ENCODE measurements around the gene PI4K2A.
"Not testable (repeated sequence)": the region's sequence is repeated elsewhere in the genome, so short reads cannot be mapped to it uniquely, and the experiment has no call there.

PI4K2A gene

DNA sequence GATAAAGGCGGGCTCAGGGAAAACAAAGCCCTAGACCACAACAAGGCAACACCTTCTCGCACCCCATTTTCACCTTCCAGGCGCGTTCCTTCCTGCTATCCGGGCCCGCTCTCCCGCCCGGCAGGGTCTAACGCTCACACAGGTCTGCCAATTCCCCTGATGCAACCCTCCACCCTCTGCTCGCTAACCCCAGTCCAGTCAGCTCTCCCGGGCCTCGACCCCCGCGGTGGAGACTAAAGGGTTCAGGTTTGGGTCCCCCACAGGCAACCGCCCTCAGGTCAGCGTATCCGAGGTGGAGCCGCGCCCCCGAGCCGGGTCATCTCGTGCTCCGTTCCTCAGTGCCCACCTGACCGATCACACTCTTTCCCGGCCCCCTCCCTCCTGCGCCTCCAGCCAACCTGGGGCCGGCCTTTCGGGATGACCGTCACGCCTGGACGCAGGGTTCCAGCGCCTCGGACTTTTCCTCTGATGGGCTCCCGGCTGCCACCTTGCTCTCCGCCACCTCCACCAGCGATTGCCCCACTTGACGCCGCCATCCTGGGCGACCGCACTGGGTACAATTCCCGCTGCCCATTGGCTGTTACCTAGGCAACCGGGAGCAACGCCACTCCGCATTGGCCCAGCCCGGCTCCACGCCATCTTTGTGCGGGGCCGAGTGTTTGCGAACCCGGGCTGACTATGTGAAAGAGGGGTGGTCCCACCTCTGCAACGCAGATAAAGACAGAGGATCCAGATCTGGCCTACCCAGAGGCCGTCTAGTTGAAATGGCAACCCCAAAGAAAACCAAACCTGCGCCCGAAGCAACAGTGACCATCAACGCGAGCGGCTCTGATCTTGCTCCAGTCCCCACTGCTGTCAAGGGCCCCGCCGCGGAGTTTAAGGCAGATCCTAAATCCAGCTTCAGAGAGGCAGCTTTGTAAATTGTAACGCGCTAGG is 7.3 kb upstream of the PI4K2A start, which contains the start of gene MORN4:
Gene MORN4 (minus strand): TSS at position 552 of the 936 bp plus-strand sequence. CDS start 13,847 bp downstream, outside the sequence.
- Histone ChIP-seq H3K27ac (ENCODE audit: low read length) (peak within 1 kb of the TSS; percentile 18), H3K4me3 (ENCODE audit: low read length in 2 of 2) (peak within 1 kb of the TSS; percentile 76 to 90), H3K9me3 (ENCODE audit: control insufficient read depth in 2 of 2, low read length in 2 of 2) (no peaks in the 10 kb centered on the region)

GRCh38 chr10:97633921-97634320 is 6.5 kb upstream of the PI4K2A start:
- peak overlapping the region; percentile 18 for H3K27ac ChIP-seq (ENCODE audit: low read length)
- H3K27me3 ChIP-seq (ENCODE audit: control insufficient read depth in 1 of 2, insufficient read depth in 2 of 2, low read length in 2 of 2), result no peaks in the 10 kb centered on the region
- no peaks in the 10 kb centered on the region for H3K36me3 ChIP-seq (ENCODE audit: control insufficient read depth in 2 of 2, insufficient read depth in 2 of 2, low read length in 2 of 2)
- H3K4me1 ChIP-seq (ENCODE audit: control insufficient read depth, insufficient read depth, low read length), result peaks cover 6% of the 10 kb centered on the region
- peak overlapping the region; percentile 64 to 66 for H3K9ac ChIP-seq (ENCODE audit: low read length in 2 of 2)
- H3K9me3 ChIP-seq (ENCODE audit: control insufficient read depth in 2 of 2, low read length in 2 of 2), result no peaks in the 10 kb centered on the region
- H3K4me3 ChIP-seq (ENCODE audit: low read length in 2 of 2), result peak overlapping the region; percentile 76 to 90

More for the DNA sequence above, 7.3 kb upstream of the PI4K2A start, which contains the start of gene MORN4:
- Histone ChIP-seq H3K9ac (ENCODE audit: low read length in 2 of 2) (peak within 1 kb of the TSS; percentile 66 to 81), H3K4me1 (ENCODE audit: control insufficient read depth, insufficient read depth, low read length) (peaks cover 6% of the 10 kb centered on the region), H3K27me3 (ENCODE audit: control insufficient read depth in 1 of 2, insufficient read depth in 2 of 2, low read length in 2 of 2) (no peaks in the 10 kb centered on the region), H3K36me3 (ENCODE audit: control insufficient read depth in 2 of 2, insufficient read depth in 2 of 2, low read length in 2 of 2) (no peaks in the 10 kb centered on the region)

GRCh38 chr10:97635577-97635976 is 4.9 kb upstream of the PI4K2A start:
- Histone ChIP-seq H3K4me3 (ENCODE audit: low read length in 2 of 2) (no peak overlapping the region), H3K27ac (ENCODE audit: low read length) (no peak overlapping the region), H3K9me3 (ENCODE audit: control insufficient read depth in 2 of 2, low read length in 2 of 2) (no peaks in the 10 kb centered on the region), H3K36me3 (ENCODE audit: control insufficient read depth in 2 of 2, insufficient read depth in 2 of 2, low read length in 2 of 2) (no peaks in the 10 kb centered on the region), H3K27me3 (ENCODE audit: control insufficient read depth in 1 of 2, insufficient read depth in 2 of 2, low read length in 2 of 2) (no peaks in the 10 kb centered on the region), H3K9ac (ENCODE audit: low read length in 2 of 2) (no peak overlapping the region), H3K4me1 (ENCODE audit: control insufficient read depth, insufficient read depth, low read length) (peaks cover 6% of the 10 kb centered on the region)

GRCh38 chr10:97639090-97639489 is 1.4 kb upstream of the PI4K2A start:
- peaks cover 12% of the 10 kb centered on the region for H3K4me1 ChIP-seq (ENCODE audit: control insufficient read depth, insufficient read depth, low read length)
- H3K27me3 ChIP-seq (ENCODE audit: control insufficient read depth in 1 of 2, insufficient read depth in 2 of 2, low read length in 2 of 2); H3K9me3 ChIP-seq (ENCODE audit: control insufficient read depth in 2 of 2, low read length in 2 of 2); H3K27ac ChIP-seq (ENCODE audit: low read length); H3K4me3 ChIP-seq (ENCODE audit: low read length in 2 of 2); H3K9ac ChIP-seq (ENCODE audit: low read length in 2 of 2); H3K36me3 ChIP-seq (ENCODE audit: control insufficient read depth in 2 of 2, insufficient read depth in 2 of 2, low read length in 2 of 2): not testable (repeated sequence)

DNA sequence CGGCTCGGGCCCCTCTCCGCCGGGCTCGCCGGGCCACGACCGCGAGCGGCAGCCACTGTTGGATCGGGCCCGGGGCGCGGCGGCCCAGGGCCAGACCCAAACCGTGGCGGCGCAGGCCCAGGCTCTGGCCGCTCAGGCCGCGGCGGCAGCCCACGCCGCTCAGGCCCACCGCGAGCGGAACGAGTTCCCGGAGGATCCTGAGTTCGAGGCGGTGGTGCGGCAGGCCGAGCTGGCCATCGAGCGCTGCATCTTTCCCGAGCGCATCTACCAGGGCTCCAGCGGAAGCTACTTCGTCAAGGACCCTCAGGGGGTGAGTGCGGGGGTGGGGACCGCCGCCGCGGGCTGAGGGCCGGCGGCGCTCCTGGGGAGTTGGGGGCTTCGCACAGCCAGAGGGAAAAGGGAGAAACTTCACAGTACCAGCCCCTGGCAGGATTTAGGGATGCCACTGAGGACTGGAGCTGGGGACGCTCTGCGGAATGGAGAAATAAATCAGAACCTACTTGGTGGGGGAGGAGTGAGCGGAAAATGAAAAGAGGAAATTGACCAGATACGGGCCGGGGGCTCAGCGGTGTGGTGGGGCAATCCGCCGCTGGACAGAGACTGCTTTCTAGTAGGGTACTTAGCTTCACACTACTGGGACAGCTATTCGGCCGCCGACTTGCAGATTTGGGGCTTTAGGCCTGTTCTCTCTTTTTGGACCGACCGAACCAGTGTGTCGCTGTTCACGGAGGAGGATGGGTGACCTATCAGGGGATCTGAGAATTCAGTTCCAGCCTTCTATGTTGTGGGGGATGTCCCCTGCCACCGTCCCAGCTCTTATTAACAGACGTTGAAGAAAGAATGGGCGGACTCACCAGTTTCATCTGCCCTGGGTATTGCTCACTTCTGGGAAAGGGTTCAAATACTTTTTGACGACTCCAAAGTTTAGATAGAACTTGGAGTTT is 669 bp downstream of the PI4K2A start:
- Histone ChIP-seq H3K27ac (ENCODE audit: low read length) (peak overlapping the region; percentile 67), H3K27me3 (ENCODE audit: control insufficient read depth in 1 of 2, insufficient read depth in 2 of 2, low read length in 2 of 2) (no peaks in the 10 kb centered on the region), H3K9me3 (ENCODE audit: control insufficient read depth in 2 of 2, low read length in 2 of 2) (no peaks in the 10 kb centered on the region), H3K9ac (ENCODE audit: low read length in 2 of 2) (peak overlapping the region; percentile 93 to 97), H3K4me3 (ENCODE audit: low read length in 2 of 2) (peak overlapping the region; percentile 85 to 87), H3K4me1 (ENCODE audit: control insufficient read depth, insufficient read depth, low read length) (peaks cover 12% of the 10 kb centered on the region), H3K36me3 (ENCODE audit: control insufficient read depth in 2 of 2, insufficient read depth in 2 of 2, low read length in 2 of 2) (peaks cover 0 to 10% of the 10 kb centered on the region in 2 donors)

DNA sequence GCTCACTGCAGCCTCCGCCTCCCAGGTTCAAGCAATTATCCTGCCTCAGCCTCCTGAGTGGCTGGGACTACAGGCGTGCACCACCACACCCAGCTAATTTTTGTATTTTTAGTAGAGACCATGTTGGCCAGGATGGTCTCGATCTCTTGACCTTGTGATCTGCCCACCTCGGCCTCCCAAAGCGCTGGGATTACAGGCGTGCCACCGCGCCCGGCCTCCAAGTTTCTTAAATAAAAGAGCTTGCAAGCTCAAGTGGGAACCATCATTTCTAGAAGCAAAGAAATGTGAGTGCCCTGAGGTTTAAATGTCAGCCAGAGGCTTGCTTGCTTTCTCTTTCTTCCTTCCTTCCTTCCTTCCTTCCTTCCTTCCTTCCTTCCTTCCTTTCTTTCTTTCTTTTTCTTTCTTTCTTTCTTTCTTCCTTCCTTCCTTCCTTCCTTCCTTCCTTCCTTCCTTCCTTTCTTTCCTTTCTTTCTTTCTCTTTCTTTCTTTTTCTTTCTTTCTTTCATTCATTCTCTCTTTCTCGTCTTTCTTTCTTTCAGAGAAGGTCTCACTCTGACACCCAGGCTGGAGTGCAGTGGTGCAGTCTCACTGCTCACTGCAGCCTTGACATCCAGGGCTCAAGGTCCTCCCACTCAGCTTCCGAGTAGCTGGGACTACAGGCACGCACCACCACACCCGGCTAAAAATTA is 2.1 kb downstream of the PI4K2A start:
- H3K4me3 ChIP-seq (ENCODE audit: low read length in 2 of 2); H3K27me3 ChIP-seq (ENCODE audit: control insufficient read depth in 1 of 2, insufficient read depth in 2 of 2, low read length in 2 of 2); H3K9ac ChIP-seq (ENCODE audit: low read length in 2 of 2); H3K36me3 ChIP-seq (ENCODE audit: control insufficient read depth in 2 of 2, insufficient read depth in 2 of 2, low read length in 2 of 2); H3K27ac ChIP-seq (ENCODE audit: low read length); H3K9me3 ChIP-seq (ENCODE audit: control insufficient read depth in 2 of 2, low read length in 2 of 2): not testable (repeated sequence)
- H3K4me1 ChIP-seq (ENCODE audit: control insufficient read depth, insufficient read depth, low read length), result peaks cover 12% of the 10 kb centered on the region

DNA sequence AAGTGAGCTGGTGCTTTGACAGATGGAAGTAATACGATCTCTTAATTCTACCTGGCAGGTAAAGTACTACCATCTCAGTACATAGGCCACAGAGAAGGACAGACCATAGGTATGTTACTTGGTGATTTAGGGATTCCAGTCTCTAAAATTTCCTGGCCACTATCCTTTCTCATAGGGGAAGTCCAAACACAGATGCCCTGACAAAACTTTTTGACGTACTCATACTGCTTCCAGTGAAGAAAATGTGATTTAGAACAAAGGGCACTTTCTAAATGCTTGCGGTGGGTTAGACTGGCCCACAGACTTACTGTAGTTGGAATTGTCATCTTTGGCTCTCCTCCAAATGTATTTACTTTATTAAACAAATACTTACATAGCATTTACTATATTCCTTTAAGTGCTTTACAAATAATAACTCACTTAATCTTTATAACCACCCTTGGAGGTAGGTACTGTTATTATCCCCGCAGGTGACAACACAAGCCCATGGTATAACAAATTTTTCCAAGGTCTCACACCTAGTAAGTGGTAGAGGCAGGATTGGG is 3.0 kb downstream of the PI4K2A start:
- Histone ChIP-seq H3K4me3 (ENCODE audit: low read length in 2 of 2) (no peak overlapping the region), H3K27ac (ENCODE audit: low read length) (no peak overlapping the region), H3K4me1 (ENCODE audit: control insufficient read depth, insufficient read depth, low read length) (peaks cover 12% of the 10 kb centered on the region), H3K9ac (ENCODE audit: low read length in 2 of 2) (no peak overlapping the region), H3K27me3 (ENCODE audit: control insufficient read depth in 1 of 2, insufficient read depth in 2 of 2, low read length in 2 of 2) (no peaks in the 10 kb centered on the region), H3K36me3 (ENCODE audit: control insufficient read depth in 2 of 2, insufficient read depth in 2 of 2, low read length in 2 of 2) (peaks cover 2 to 10% of the 10 kb centered on the region in 2 donors), H3K9me3 (ENCODE audit: control insufficient read depth in 2 of 2, low read length in 2 of 2) (no peaks in the 10 kb centered on the region)

GRCh38 chr10:97644936-97645335 is 4.5 kb downstream of the PI4K2A start:
- Histone ChIP-seq H3K4me1 (ENCODE audit: control insufficient read depth, insufficient read depth, low read length) (peaks cover 12% of the 10 kb centered on the region), H3K9ac (ENCODE audit: low read length in 2 of 2) (no peak overlapping the region), H3K27me3 (ENCODE audit: control insufficient read depth in 1 of 2, insufficient read depth in 2 of 2, low read length in 2 of 2) (no peaks in the 10 kb centered on the region), H3K4me3 (ENCODE audit: low read length in 2 of 2) (no peak overlapping the region), H3K27ac (ENCODE audit: low read length) (no peak overlapping the region), H3K9me3 (ENCODE audit: control insufficient read depth in 2 of 2, low read length in 2 of 2) (no peaks in the 10 kb centered on the region), H3K36me3 (ENCODE audit: control insufficient read depth in 2 of 2, insufficient read depth in 2 of 2, low read length in 2 of 2) (peaks cover 2 to 10% of the 10 kb centered on the region in 2 donors)

DNA sequence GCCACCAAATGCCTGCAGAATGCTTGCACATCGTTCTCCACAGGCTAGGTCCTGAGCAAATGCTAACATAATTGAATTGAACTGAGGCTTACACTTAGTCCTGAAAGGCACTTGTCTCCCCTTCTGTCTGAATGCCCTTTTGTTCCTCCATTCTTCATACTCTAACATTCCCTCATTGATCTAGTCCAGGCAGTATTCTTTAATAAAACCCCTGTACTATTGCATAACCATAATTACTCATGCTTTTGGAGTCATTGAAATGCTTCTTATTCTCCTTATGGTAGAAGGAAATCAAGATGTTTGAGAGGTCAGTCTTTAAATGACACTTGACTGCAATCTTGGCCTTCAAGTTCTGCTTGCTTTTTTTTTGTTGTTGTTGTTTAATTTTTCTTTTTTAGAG is 7.1 kb downstream of the PI4K2A start:
- no peaks in the 10 kb centered on the region for H3K27me3 ChIP-seq (ENCODE audit: control insufficient read depth in 1 of 2, insufficient read depth in 2 of 2, low read length in 2 of 2)
- no peak overlapping the region for H3K27ac ChIP-seq (ENCODE audit: low read length)
- H3K36me3 ChIP-seq (ENCODE audit: control insufficient read depth in 2 of 2, insufficient read depth in 2 of 2, low read length in 2 of 2), result peaks cover 14 to 24% of the 10 kb centered on the region in 2 donors
- H3K9ac ChIP-seq (ENCODE audit: low read length in 2 of 2), result no peak overlapping the region
- H3K9me3 ChIP-seq (ENCODE audit: control insufficient read depth in 2 of 2, low read length in 2 of 2), result no peaks in the 10 kb centered on the region
- H3K4me3 ChIP-seq (ENCODE audit: low read length in 2 of 2), result no peak overlapping the region
- no peaks in the 10 kb centered on the region for H3K4me1 ChIP-seq (ENCODE audit: control insufficient read depth, insufficient read depth, low read length)
